HG03457 (cell line): Measurements from ENCODE around the gene OSBP2.

Experiments used
- ATAC-seq: cut with Tn5 transposase; IDR thresholded peaks from one replicate; pipeline ENCODE4 v1.9.1; 2021; ENCODE audit warnings: moderate number of reproducible peaks; ENCODE audit not compliant: unreplicated experiment

Gene OSBP2

GRCh38 chr22:30876915-30877553 is 182.4 kb downstream of the OSBP2 start:
- no peak for ATAC-seq

DNA sequence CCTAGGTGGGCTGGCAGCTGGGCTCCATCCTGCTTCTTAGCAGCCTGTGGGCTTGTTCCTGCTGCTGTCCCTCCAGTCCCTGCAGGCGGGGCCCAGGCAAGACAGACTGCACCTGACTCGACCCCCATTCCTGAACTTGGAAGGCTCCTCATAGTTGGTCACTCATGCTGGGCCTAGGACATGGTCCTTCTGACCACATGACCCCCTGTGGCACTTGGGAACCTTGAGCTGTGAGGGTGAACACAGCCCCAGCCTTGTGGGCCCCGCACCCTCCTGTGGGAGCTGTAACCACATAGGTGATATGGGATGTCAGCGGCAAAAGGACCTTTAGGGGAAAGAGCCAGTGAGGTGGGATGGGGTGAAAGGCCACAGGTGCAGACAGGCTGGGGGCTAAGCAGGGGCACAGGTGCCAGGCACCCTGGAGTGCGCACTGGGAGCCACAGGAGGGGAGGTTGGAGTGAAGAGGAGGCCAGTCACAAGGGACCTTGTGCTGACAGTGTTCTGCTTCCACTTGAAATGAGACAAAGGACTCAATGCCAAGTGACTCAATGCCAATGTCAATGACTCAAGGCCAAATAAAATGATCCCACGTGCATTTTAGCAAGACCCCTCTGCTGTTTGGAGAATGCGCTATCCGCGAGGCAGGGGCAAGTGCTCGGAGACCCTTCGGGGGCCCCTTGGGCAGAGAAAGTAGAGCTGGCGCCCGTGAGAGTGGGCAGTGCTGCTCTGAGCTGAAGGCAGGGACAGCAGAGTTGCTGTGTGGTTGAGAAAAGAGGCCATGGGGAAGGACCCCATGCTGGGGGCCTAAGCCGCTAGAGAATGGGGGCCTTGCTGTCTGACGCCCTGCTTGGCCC is 183.2 kb downstream of the OSBP2 start:
- ATAC-seq, result no peak

DNA sequence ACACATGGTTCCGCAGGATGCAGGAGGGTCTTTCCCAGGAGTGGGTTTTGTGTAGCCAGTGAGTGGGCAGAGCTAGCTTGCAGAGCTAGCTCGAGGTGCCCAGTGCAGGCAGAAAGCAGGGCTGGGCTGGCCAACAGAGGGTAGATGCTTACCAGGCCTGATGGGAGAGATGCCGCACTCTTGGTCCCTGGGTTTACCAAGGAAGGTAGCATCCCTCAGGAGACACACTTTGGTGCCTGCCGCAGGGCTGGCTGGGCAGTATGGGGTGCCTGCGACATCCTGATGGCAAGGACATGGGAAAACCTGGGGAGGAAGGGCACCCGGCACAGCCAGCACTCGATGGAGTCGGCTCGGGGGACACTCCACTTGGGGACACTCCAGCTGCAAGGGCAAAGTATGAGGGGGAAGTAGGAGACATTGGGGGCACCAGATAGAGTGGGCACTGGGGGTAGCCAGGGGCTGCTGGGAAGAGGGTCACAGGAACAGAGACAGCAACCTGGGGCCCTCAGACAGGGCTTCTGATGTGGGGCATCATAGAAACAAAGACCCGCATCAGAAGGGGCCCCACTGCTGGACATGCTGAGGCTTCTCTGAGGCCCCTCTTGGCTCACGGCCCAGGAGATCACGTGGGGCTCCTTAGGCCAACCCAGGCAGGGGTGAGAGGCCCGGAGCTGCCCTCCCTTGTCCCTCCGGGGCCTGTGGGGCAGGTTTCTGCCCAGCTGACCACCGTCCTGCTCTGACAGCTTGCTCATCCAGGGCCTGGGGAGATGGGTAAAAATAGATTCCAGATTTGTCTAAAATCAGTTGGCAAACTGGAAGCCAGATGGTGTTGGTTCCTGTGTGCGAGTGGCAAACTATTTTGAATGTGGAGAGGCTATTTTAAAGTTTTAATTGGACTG is 184.1 kb downstream of the OSBP2 start:
- ATAC-seq, result no peak

DNA sequence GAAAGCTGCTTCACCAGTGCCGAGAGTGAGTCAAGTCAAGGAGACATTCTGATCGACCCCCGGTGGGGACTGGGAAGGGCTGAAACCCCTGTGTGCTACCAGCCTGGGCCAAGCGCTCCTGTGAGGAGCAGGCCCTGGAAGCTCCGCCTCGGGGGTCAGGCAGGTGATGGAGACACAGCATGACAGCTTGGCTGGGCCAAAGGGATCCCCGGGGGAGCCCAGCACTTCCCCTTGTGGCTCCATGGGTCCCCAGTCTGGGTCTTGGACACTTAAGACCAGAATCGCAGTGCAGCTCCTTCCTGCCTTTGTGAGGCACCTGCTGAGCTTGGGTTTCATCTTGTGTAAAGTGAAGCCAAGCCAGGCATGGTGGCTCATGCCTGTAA is 184.7 kb downstream of the OSBP2 start:
- ATAC-seq, result no peak

DNA sequence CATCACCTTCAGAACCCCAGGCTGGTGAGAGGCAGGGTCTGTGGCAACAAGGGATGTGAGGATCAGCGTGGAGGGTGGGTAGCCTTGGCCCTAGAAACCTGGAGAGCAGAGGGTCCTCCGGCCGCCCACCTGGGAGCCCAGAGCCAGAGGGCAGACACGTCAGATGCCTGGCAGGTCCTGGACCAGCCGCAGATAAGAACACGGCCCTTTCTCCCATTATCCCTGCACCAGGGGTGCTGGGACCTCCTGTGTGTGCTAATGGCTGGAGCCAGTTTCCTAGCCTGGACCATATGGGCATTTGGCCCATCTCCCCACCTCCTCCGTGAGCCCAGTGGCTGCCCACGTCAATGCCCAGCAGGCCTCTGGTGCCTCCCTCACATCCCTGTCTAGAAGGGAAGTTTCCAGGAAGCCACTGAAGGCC is 185.5 kb downstream of the OSBP2 start:
- ATAC-seq, result no peak

DNA sequence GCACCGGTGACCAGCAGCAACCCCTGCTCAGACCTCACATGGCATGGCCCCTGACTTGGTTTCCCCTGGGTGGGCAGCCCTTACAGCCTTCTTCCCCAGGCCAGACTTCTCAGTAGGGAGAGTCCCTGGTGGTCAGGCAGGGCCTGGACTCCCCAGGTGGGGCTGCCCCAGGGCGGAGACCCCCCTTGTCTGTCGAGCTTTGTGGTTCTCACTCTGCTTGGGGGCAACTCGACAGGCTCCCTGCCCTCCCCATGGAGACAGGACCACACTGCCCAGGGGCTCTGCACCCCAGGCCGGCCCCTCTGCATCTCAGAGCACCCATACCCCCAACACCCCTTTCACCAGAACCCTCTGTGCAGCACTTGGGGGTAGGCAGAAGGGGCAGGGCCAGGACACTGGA is 186.2 kb downstream of the OSBP2 start:
- no peak for ATAC-seq

- no peak for ATAC-seq
These were observed 186.9 kb downstream of the OSBP2 start for GRCh38 chr22:30881361-30882183.

GRCh38 chr22:30882184-30882717 is 187.6 kb downstream of the OSBP2 start:
- no peak for ATAC-seq

DNA sequence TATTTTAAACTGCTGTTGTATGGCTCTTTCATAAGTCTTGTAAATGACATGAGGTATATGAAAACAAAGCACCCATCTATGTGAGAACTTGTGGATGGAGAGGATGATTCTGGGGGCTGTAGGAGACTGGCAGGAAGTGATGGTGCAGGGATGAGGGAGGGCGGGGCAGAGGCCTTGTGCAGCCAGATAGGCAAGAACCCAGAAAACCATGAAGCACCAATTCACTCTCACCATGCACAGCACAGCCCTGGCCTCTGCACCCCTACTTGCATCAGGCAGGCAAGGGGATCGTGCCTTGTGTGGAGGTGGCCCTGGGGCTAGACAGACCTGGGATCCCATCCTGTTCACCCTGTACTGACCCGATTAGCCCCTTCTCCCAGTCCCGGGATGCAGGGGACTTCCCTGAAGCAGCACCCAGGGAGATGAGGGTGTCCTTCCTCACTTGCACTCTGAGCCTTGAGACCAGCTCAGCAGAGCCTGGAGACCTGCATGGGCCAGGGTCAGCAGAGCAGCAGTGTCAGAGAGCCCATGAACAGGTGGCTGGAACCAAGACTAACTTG is 188.4 kb downstream of the OSBP2 start:
- ATAC-seq, result no peak

GRCh38 chr22:30883586-30884145 is 189.0 kb downstream of the OSBP2 start:
- no peak for ATAC-seq

DNA sequence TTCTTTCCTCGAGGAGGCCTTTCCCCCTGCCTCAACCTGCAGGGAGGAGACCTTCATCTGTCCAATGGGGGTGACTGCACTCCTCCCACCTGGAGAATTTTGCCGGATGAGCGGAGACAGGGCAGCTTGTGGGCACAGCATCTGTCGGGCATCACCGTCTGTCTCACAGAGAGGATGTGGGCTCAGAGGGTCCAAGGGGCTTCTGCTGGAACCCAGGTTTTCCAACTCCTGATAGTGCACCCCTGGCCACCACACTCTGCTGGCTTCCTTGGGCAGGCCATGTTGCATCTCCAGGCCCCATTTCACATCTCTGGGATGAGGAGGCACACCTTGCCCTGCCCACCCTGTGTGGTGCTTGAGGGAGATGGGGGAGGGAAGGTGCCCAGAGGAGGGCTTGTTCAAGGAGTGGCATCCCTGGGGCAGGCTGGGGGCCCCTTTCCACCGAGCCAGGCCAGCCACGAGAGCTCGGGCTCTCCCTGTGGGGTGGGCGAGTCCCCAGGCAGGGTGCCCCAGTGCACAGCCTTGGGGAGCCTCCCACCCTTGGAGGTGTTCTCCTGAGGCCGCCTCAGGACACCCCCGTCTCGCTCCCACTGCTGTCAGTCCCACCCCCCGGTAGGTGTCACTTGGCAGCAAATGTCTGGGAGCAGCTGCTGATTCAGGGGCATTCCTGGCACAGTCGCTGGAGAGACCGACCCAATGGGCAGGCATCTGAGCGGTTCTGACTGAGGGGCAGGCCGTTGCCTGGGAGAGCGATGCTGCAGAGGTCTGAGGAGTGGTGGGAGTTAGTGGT is 189.7 kb downstream of the OSBP2 start:
- no peak for ATAC-seq

GRCh38 chr22:30885001-30885366 is 190.3 kb downstream of the OSBP2 start:
- no peak for ATAC-seq

DNA sequence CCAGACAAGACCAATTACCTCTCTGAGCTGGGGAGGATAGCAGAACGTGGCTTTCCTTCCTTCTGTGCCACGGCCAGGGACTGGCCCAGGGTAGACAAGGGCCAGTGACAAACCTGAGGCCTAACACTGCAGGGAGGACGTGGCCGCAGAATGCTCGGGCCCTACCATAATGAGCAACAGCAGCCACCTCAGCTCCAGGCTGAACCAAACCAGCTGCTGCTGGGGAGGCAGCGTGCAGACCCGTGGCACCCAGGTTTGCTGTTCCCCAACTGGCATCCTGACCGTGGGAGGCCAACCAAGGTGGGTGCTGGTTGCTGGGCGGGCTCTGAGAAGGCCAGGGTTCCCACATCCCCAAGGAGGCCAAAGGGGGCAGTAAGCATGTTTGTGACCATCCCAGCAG is 190.9 kb downstream of the OSBP2 start:
- no peak for ATAC-seq

DNA sequence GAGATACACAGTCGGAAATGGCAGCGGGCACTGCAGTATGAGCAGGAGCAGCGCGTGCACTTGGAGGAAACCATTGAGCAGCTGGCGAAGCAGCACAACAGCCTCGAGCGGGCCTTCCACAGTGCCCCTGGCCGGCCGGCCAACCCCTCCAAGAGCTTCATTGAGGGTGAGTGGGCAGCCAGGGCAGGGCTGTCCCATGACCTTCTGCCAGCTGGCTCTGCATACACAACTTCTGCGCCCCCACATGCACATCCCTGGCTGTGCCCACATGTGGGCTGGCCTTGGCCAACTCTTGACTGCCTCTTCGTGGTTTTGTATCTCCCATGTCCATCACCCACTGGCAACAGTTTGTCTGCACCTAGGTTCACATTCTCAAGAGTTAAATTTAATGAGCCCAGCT is 192.8 kb downstream of the OSBP2 start:
- no peak for ATAC-seq

- ATAC-seq, result no peak
These were observed 193.2 kb downstream of the OSBP2 start for GRCh38 chr22:30887861-30888260.

DNA sequence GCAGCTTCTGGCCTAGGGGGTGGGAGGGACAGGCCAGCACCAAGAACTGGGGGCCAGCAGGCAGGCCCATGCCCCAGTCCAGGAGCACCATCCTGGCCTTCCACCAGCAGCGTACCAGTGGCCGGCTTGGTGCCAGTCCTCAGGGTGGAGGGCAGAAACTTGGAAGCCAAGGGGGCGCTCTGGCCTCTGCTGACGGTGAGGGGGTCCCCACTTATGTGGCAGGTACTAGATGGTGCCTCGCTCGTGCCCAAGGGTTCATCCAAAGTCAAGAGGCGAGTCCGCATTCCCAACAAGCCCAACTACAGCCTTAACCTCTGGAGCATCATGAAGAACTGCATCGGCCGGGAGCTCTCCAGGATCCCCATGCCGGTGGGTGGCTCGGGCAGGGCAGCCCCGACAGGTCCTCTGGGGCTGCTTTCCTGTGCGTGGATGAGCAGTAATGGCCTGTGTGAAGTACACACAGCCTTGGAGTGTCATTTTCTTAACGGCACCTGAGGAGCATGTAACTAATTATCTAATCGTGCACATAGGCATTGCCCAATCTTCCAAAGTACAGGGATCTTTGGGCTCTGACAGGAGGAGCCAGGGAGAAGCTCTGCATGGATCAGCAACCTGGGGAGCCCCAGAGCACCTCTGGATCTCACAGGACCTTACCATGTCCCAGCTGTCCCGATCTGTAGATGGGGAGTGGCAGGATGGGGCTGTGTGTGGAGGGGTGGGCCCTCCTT is 194.8 kb downstream of the OSBP2 start:
- no peak for ATAC-seq

- no peak for ATAC-seq
These were observed 195.4 kb downstream of the OSBP2 start for GRCh38 chr22:30889996-30890480.
